HCT116 (cell line): ENCODE measurements around the gene PDHX. TPM values are rescaled to one million over a fixed set of nuclear protein-coding genes. Genes with fewer than 3 reads are reported as not detected.

Source experiments
- microRNA-seq: library from miRNA; unstranded; fragments of <30 nt; microRNA quantifications from one replicate; pipeline ENCODE4, GENCODE V29; 2016; ENCODE audit warnings: borderline number of aligned reads
- total RNA-seq: library from RNA; stranded (reverse); gene quantifications from one replicate; pipeline ENCODE4 v1.2.1, GENCODE V29; 2021; ENCODE audit not compliant: unreplicated experiment

Gene PDHX
- total RNA-seq, 1 experiment from 2014 or later = 36.6 TPM

Small RNA genes lying within 50 kb of the gene (microRNA-seq; reads per million reads assigned to microRNA genes)
- 26.6 reads per million, percentile 46 among the genes with 10 or more reads in this experiment for gene MIR1343

Other genes with a start within 250 kb of the PDHX start
- 41.2 TPM for gene APIP, start 239 bp upstream of the PDHX start, total RNA-seq
- 742 TPM for gene CD44, start 222.6 kb downstream of the PDHX start, total RNA-seq